Esophagus muscularis mucosa (tissue), 4 donors: ENCODE results near the gene NOXA1. TPM values are rescaled to one million over a fixed set of nuclear protein-coding genes. Genes with fewer than 3 reads are reported as not detected.
"Not testable (repeated sequence)": the region's sequence is repeated elsewhere in the genome, so short reads cannot be mapped to it uniquely, and the experiment has no call there.

Experiments
- DNase-seq: peaks from one replicate; pipeline ENCODE4 v3.0.0-alpha.2; 2017; ENCODE audit errors: extremely low spot score
- H3K27ac ChIP-seq, 4 donors: fragments of 200-600 bp; sonication (generic); replicated peaks in 1 of 4; 1 replicate in 3 of 4; 2 replicates in 1 of 4; pipeline ENCODE4 v1.5.1; 2016 to 2019; ENCODE audit warnings: mild to moderate bottlenecking in 1 of 4
- H3K27me3 ChIP-seq, 4 donors: fragments of 200-600 bp; sonication (generic); one replicate each; pipeline versions ENCODE4 v1.5.1 to v1.6.0; 2016 to 2019
- H3K36me3 ChIP-seq, 4 donors: fragments of 200-600 bp; sonication (generic); one replicate each; pipeline ENCODE4 v1.5.1; 2016 to 2019
- H3K4me1 ChIP-seq, 4 donors: fragments of 200-600 bp; sonication (generic); one replicate each; pipeline ENCODE4 v1.5.1; 2016 to 2019
- H3K4me3 ChIP-seq, 4 donors: fragments of 200-600 bp; sonication (generic); 1 replicate in 2 of 4; 2 replicates in 2 of 4; pipeline ENCODE4 v1.5.1; 2016 to 2019; ENCODE audit warnings: mild to moderate bottlenecking in 4 of 4, moderate library complexity in 1 of 4
- H3K9me3 ChIP-seq, 4 donors: fragments of 200-600 bp; sonication (generic); 1 replicate in 3 of 4; 2 replicates in 1 of 4; pipeline ENCODE4 v1.5.1; 2016 to 2019
- EP300 ChIP-seq: sonication (generic); formaldehyde crosslinking; IDR thresholded peaks from one replicate; pipeline ENCODE4 v1.6.1; 2017; ENCODE audit warnings: antibody characterized with exemption
- POLR2A ChIP-seq: fragments of 450-650 bp; IDR thresholded peaks from one replicate; pipeline ENCODE4 v1.6.1; 2017; ENCODE audit warnings: antibody characterized with exemption, moderate library complexity, mild to moderate bottlenecking, low read depth
- POLR2AphosphoS5 ChIP-seq, 2 donors: sonication (generic); formaldehyde crosslinking; IDR thresholded peaks; one replicate each; pipeline ENCODE4 v1.6.1; 2017; ENCODE audit warnings: antibody characterized with exemption in 2 of 2
- WGBS: methylation state at CpG from one replicate; pipeline ENCODE4 v1.1.5; 2018; 5-methylcytosine and 5-hydroxymethylcytosine counted together
- intact Hi-C: fragments of 100-400 bp; cut with DNase I; formaldehyde crosslinking; loops from one replicate; pipeline ENCODE4 v1.15.1; 2023
- total RNA-seq, 4 donors: library from RNA; depleted of rRNA; stranded (reverse); fragments of >200 nt; gene quantifications; one replicate each; pipeline versions ENCODE4 v1.1.0 to v1.2.1, GENCODE V29; 2016
- TF ChIP-seq, protein P1 (sequence below), 3 experiments: fragments of 200-600 bp in 2 of 3; fragments of 450-650 bp in 1 of 3; sonication (generic) in 2 of 3; IDR thresholded peaks; one replicate each; pipeline ENCODE4 v1.5.1; 2017 to 2019; ENCODE audit warnings: antibody characterized with exemption in 3 of 3, mild to moderate bottlenecking in 2 of 3, moderate library complexity in 1 of 3

NOXA1 gene
- total RNA-seq, 4 donors from 2014 or later: 2.1 to 4.0 (median 3.0) TPM

DNA sequence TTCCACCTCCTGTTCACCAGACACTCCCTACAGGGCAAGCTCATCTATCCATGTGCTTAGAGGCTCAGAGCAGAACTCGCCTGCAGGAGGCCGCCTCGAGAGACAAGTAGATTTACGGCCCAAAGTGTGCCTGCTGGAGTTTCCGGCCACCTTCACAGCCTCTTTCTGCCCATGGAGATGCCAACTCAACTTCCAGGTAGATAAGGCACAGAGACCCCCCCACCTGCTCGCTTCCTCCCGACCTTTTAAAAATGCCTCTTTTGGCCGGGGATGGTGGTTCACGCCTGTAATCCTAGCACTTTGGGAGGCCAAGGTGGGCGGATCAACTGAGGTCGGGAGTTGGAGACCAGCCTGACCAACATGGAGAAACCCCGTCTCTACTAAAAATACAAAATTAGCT is 46.8 kb upstream of the NOXA1 start:
- Histone ChIP-seq H3K4me3 (no peak overlapping the region), H3K27me3 (no peaks in the 10 kb centered on the region), H3K9me3 (no peaks in the 10 kb centered on the region), H3K4me1 (no peaks in the 10 kb centered on the region), H3K36me3 (peaks cover 0 to 36% (median 33%) of the 10 kb centered on the region in 4 donors), H3K27ac (no peak overlapping the region)
- TF ChIP-seq, protein P1, sequence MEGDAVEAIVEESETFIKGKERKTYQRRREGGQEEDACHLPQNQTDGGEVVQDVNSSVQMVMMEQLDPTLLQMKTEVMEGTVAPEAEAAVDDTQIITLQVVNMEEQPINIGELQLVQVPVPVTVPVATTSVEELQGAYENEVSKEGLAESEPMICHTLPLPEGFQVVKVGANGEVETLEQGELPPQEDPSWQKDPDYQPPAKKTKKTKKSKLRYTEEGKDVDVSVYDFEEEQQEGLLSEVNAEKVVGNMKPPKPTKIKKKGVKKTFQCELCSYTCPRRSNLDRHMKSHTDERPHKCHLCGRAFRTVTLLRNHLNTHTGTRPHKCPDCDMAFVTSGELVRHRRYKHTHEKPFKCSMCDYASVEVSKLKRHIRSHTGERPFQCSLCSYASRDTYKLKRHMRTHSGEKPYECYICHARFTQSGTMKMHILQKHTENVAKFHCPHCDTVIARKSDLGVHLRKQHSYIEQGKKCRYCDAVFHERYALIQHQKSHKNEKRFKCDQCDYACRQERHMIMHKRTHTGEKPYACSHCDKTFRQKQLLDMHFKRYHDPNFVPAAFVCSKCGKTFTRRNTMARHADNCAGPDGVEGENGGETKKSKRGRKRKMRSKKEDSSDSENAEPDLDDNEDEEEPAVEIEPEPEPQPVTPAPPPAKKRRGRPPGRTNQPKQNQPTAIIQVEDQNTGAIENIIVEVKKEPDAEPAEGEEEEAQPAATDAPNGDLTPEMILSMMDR (IDR thresholded peaks at IDR 0.05): no peak
- no peak for TF ChIP-seq POLR2AphosphoS5 (IDR thresholded peaks at IDR 0.05)
- no peak for TF ChIP-seq POLR2A
- TF ChIP-seq EP300: no peak
- intact Hi-C loops: no loop called here
- DNase-seq: no peak
- 96% methylated on average over 12 of the region's 12 CpGs for WGBS

DNA sequence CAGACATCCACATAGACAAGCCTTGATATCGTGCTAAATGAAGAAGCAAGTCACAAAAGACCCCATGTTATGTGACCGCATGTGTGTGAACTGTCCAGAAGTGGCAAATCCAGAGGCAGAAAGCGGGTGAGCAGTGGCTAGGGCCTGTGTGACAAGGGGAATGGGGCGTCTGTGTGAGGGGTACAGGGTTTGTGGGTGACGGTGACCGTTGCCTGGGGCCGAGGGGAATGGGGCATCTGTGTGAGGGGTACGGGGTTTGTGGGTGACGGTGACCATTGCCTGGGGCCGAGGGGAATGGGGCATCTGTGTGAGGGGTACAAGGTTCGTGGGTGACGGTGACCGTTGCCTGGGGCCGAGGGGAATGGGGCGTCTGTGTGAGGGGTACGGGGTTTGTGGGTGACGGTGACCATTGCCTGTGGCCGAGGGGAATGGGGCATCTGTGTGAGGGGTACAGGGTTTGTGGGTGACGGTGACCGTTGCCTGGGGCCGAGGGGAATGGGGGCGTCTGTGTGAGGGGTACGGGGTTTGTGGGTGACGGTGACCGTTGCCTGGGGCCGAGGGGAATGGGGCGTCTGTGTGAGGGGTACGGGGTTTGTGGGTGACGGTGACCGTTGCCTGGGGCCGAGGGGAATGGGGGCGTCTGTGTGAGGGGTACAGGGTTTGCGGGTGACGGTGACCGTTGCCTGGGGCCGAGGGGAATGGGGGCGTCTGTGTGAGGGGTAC is 44.3 kb upstream of the NOXA1 start:
- peaks cover 0 to 26% (median 9%) of the 10 kb centered on the region in 4 donors for H3K36me3 ChIP-seq
- intact Hi-C loops, H3K27me3 ChIP-seq, H3K9me3 ChIP-seq, H3K4me3 ChIP-seq, H3K4me1 ChIP-seq, DNase-seq, H3K27ac ChIP-seq: not testable (repeated sequence)
- 92% methylated on average over 31 of the region's 37 CpGs for WGBS

DNA sequence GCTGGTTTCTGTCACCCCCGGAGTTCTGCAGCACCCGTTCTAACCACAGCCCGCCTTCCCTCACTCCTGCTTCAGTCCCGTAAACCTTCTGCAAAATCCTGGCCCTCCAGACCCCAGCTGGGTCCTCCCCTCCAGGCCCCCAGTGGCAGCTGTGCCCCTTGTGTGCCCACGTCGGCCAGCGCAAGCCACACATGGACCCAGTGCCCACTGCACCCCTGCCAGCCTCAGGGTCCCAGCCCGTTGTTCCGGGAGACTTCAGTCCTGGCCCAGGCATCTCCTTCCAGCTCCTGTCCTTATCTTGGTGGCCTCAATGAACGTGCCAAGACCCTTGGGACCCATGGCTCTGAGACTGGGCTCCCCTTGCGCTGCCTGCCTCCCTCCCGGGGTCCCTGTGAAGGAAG is 43.4 kb upstream of the NOXA1 start:
- Histone ChIP-seq H3K4me1 (no peaks in the 10 kb centered on the region), H3K4me3 (no peak overlapping the region), H3K36me3 (peaks cover 0 to 18% (median 1%) of the 10 kb centered on the region in 4 donors), H3K9me3 (no peaks in the 10 kb centered on the region), H3K27me3 (no peaks in the 10 kb centered on the region), H3K27ac (no peak overlapping the region)
- WGBS: 87% methylated on average over 12 of the region's 12 CpGs
- intact Hi-C loops: no loop called here
- no peak for DNase-seq
- TF ChIP-seq EP300: no peak
- TF ChIP-seq POLR2A: no peak
- TF ChIP-seq, protein P1 (IDR thresholded peaks at IDR 0.05): no peak
- no peak for TF ChIP-seq POLR2AphosphoS5 (IDR thresholded peaks at IDR 0.05)

DNA sequence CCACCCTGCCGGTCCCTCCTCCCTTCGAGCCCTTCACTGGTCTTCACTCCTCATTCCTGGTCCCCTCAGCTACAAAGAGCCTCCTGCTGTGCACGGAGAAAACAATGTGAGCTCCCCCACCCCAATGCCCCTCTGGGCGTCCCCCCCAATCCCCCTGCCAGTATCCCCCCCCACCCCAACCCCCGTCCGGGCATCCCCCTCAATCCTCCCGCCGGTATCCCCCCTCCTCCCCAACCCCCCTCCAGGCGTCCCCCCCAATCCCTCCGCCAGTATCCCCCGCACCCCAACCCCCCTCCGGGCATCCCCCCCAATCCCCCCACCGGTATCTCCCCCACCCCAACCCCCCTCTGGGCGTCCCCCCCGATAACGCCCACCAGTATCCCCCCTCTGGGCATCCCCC is 43.0 kb upstream of the NOXA1 start:
- 86% methylated on average over 3 of the region's 16 CpGs for WGBS
- TF ChIP-seq EP300: no peak
- TF ChIP-seq POLR2AphosphoS5 (IDR thresholded peaks at IDR 0.05): no peak
- TF ChIP-seq, protein P1 (IDR thresholded peaks at IDR 0.05): no peak
- no peak for TF ChIP-seq POLR2A
- no peak for DNase-seq
- Histone ChIP-seq H3K4me3 (no peak overlapping the region), H3K36me3 (peaks cover 0 to 21% (median 4%) of the 10 kb centered on the region in 4 donors), H3K9me3 (no peaks in the 10 kb centered on the region), H3K27me3 (no peaks in the 10 kb centered on the region), H3K4me1 (no peaks in the 10 kb centered on the region), H3K27ac (no peak overlapping the region)
- intact Hi-C loops: no loop called here

DNA sequence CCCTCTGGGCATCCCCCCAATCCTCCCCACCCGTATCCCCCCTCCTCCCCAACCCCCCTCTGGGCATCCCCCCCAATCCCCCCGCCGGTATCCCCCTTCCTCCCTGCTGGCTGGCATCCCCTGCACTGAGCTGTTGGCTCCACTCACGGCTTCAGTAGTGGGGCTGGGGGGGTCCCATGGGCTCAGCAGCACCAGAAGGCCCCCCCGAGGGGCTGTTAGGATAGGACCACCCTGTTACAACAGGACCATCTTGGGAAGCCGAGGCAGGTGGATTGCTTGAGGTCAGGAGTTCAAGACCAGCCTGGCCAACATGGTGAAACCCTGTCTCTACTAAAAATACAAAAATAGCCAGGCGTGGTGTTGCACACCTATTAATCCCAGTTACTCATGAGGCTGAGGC is 42.6 kb upstream of the NOXA1 start:
- DNase-seq: no peak
- intact Hi-C loops: no loop called here
- no peak overlapping the region for H3K4me3 ChIP-seq
- H3K27ac ChIP-seq: no peak overlapping the region
- TF ChIP-seq, protein P1 (IDR thresholded peaks at IDR 0.05): no peak
- TF ChIP-seq POLR2A: no peak
- no peak for TF ChIP-seq POLR2AphosphoS5 (IDR thresholded peaks at IDR 0.05)
- TF ChIP-seq EP300: no peak
- H3K36me3 ChIP-seq: peaks cover 0 to 25% (median 4%) of the 10 kb centered on the region in 4 donors
- H3K27me3 ChIP-seq: no peaks in the 10 kb centered on the region
- no peaks in the 10 kb centered on the region for H3K4me1 ChIP-seq
- 100% methylated on average over 3 of the region's 7 CpGs for WGBS
- H3K9me3 ChIP-seq: no peaks in the 10 kb centered on the region
